IPS-18c (cell line): ENCODE measurements around the gene CMSS1.
A peak's percentile ranks its signal among the peaks of the same experiment; 100 is the strongest.

ENCODE experiments used
- H3K4me3 ChIP-seq: 2 replicates; pipeline ENCODE4 v1.7.0; 2013; ENCODE audit warnings: low read depth, mild to moderate bottlenecking, low read length, moderate library complexity; ENCODE audit not compliant: insufficient read depth
- H3K9me3 ChIP-seq: one replicate; pipeline ENCODE4 v1.6.1; 2013; ENCODE audit warnings: mild to moderate bottlenecking, low read length, moderate library complexity; ENCODE audit not compliant: control insufficient read depth, insufficient read depth

Gene CMSS1

DNA sequence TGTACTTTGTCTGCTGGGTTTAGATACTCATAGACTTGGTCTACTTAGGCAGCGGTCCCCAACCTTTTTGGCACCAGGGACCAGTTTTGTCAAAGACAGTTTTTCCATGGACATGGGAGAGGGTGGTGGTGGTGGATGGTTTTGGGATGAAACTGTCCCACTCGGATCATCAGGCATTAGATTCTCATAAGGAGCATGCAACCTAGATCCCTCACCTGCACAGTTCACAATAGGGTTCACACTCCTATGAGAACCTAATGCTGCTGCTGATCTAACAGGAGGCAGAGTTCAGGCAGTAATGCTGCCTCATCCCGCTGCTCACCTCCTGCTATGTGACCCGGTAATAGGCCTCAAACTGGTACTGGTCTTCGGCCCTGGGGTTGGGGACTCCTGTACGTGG is 45.3 kb downstream of the CMSS1 start:
- Histone ChIP-seq H3K9me3 (no peaks in the 10 kb centered on the region), H3K4me3 (no peak overlapping the region)

- no peak overlapping the region for H3K4me3 ChIP-seq
- no peaks in the 10 kb centered on the region for H3K9me3 ChIP-seq
Observed at GRCh38 chr3:99863588-99863987, 45.9 kb downstream of the CMSS1 start.

DNA sequence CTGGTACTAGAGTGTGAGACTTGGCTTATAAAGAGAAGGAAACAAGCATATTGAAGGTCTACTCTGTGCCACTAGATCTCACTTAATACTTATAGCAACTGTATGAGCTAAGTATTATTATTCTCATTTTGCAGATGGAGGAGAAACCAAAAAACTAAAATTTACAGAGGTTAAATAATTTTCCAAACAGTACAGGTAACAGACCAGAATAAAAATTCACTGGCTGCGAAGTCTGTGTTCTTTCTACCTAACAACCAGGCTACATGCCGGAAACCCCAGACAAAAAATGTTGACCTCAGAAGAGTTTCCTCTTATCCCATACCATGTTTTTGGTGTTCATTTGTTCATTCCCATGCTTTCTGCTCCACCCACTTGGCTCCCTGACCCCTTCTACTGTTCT is 46.6 kb downstream of the CMSS1 start:
- no peaks in the 10 kb centered on the region for H3K9me3 ChIP-seq
- H3K4me3 ChIP-seq: no peak overlapping the region

GRCh38 chr3:99865321-99865720 is 47.7 kb downstream of the CMSS1 start:
- no peaks in the 10 kb centered on the region for H3K9me3 ChIP-seq
- H3K4me3 ChIP-seq: no peak overlapping the region

- Histone ChIP-seq H3K4me3 (no peak overlapping the region), H3K9me3 (no peaks in the 10 kb centered on the region)
Observed at GRCh38 chr3:99866261-99866761, 48.6 kb downstream of the CMSS1 start.

DNA sequence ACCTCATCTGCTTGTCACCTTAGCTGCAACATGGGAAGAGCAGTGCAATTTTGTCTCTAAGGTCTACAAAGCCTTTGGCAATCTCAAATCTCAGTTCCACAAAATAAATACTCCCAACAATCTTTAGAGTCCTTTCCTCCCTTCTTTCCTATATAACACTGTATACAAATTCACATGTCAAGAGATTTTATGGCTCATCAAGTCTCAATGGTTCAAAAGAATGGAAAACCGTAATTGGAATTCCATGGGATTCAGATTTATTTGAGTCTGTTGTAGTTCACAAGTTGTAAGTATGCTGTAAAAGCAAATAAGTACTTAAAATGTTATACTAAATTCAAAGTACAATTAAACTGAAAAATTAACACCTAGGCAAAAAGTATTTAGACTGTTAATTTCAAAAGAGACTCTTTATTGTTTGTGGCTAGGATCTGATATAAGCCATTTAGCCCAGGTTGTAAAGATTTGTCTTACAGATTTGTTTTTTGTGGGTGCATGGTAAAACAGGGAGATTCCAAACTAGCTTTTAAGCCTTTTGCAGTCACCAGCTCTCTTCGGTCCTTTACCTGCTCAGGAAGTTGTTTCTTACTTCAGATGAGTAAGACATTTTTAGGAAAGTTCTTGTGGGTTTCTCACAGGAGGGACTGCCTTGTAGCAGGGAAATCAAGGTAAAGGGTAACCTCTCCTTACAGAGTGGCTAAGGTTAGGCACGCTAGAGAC is 50.1 kb downstream of the CMSS1 start:
- H3K9me3 ChIP-seq: no peaks in the 10 kb centered on the region
- H3K4me3 ChIP-seq: no peak overlapping the region

GRCh38 chr3:99868311-99868646 is 50.6 kb downstream of the CMSS1 start:
- H3K4me3 ChIP-seq: no peak overlapping the region
- H3K9me3 ChIP-seq: no peaks in the 10 kb centered on the region

- Histone ChIP-seq H3K4me3 (no peak overlapping the region), H3K9me3 (no peaks in the 10 kb centered on the region)
Observed at GRCh38 chr3:99869621-99870020, 52.0 kb downstream of the CMSS1 start.

- Histone ChIP-seq H3K4me3 (no peak overlapping the region), H3K9me3 (no peaks in the 10 kb centered on the region)
Observed at GRCh38 chr3:99870712-99871111, 53.0 kb downstream of the CMSS1 start.

DNA sequence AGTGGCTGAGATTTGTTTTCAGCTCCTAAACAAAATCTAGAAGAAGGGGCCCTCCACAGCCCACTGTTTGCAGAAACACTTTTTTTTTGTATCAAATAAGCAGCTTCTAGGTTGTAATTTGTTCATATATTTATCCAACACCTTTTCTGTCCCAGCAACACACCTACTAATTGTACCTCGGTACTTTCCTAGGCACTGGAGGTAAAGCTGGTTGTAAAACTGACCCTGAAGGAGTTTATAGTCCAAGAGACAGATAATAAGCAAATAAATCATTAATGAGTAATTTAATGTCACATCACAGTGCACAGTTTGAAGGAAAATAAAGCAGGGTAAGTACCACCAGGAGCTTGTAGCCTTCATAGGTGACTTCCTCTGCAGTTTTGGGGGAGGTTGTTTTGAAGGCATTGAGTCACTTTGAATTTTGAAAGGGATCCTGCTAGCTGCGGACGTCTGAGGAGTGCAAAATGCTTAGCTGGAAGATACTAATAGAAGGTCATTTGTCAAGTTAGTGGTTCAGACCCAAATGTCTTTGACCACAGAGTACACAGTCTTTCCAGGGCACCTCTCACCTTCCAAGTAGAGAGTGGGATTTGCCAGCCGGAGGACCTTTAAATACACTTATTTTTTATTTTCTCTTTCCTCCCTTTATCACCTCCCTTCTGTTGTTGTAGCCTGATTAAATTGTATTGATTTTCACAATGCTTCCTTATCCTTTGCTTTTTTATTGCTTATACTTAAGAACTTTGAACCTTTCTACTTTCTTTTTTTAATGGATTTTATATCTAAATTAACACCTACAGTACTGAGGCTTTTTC is 53.8 kb downstream of the CMSS1 start:
- H3K9me3 ChIP-seq: no peaks in the 10 kb centered on the region
- H3K4me3 ChIP-seq: no peak overlapping the region

DNA sequence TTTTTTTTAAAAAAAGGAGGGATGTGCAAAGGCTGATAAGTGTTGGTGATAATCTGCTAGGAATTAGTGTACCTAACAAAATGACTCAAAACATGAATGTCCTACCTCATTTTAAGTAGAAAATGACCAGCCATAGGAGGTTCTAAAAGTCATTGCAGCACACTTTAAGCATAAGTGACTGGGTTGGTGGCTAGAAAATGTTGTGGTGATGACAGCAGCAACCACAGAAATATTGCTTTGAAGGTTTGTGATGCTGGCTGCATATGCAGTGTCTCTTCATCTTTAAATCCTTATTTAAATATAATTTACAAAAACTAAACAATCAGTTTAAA is 55.2 kb downstream of the CMSS1 start:
- Histone ChIP-seq H3K9me3 (no peaks in the 10 kb centered on the region), H3K4me3 (no peak overlapping the region)

DNA sequence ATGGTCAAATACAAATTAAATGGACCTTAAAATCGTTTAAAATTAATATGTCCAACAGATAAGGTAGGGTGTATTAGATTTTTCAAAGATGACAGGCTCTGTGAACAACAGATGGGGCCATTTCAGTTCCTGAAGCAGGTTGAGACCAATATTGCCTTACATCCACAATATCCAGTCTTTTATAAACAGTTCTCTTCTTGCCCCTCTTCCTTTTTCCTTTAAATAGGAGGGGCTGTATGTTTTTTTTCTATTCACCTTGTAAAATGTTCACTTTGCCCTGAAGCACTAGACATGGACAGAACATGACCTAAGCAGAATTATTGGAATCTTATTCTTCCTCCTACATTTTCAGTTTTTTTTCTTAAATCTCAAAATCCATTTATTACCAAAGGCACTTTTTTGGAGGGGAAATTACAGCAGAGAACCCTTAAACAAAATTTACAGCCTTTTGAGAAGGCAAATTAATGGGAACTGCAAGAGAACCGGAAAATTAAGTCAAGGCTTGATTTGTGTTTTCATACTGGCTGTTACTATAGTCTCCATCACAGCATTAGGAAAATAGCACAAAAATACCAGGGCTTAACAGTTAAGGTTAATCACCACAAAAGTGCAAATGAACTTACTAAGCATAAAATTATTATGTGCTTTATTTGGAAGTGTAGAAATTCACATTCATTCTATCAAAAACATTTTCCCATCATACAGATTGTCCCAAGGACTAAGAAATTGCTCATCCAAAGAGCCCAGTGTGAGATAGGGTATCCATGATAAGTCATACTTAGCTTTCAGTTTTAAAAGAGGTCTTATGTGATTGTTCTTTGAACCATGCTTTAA is 55.8 kb downstream of the CMSS1 start:
- H3K4me3 ChIP-seq: no peak overlapping the region
- H3K9me3 ChIP-seq: no peaks in the 10 kb centered on the region

GRCh38 chr3:99874237-99875002 is 56.8 kb downstream of the CMSS1 start:
- Histone ChIP-seq H3K9me3 (no peaks in the 10 kb centered on the region), H3K4me3 (no peak overlapping the region)

DNA sequence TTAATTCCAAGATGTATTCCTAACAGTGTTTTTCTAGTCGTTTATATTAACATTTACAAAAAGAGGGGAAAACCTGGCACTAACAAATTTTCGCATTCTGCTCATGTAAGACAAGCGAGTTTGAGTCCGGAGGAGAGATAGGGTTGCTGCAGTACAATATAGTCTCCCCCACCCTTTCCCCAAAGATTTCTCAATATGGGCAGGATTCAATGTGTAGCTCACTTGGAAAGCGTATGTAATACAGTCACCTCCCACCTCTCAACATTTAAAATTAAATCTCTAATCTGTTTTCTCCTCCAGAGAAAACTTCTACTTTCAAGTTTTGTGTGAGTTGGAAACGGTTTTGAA is 57.9 kb downstream of the CMSS1 start:
- Histone ChIP-seq H3K4me3 (peak overlapping the region; percentile 54; the same call in 1 of the 2 replicates), H3K9me3 (no peaks in the 10 kb centered on the region)

- Histone ChIP-seq H3K9me3 (no peaks in the 10 kb centered on the region), H3K4me3 (peak overlapping the region; percentile 54; the same call in 1 of the 2 replicates)
Observed at GRCh38 chr3:99875929-99876841, 58.5 kb downstream of the CMSS1 start.

DNA sequence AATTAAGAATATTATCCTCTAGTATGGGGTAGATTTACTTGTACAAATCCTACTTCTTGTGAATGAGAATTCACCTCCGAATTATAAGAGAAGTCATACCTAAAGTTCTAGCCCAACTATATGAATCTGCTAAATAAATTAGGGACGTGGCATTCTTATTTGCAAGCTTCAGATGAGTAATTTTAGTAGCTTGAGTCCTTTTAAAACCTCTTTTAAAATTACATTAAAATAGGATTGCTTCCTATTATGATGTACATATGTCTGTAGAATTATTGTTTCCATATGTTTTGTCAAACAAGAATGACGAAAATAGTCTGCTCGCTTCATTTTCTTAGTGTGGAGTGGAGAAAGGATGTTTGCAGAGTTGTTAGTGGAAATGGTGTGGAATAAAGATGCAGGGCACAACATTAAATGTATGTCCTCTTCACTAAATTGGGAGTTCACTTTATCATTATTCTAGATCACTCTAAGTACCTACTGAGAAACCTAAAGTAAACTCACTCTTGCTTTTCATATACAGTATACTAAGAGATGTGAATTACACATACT is 59.4 kb downstream of the CMSS1 start:
- no peaks in the 10 kb centered on the region for H3K9me3 ChIP-seq
- no peak overlapping the region for H3K4me3 ChIP-seq
